ENCODE data around the gene PSME4.
A peak's percentile ranks its signal among the peaks of the same experiment; 100 is the strongest.

The PSME4 gene

GRCh38 chr2:53970724-53971602, at the start of gene PSME4:
Gene PSME4, minus strand, starts transcription at chr2:53970993. Its CDS starts 209 bp downstream, at chr2:53970784.
- DNase-seq, result peak; percentile 97 to 98

GRCh38 chr2:54015798-54016699, 45.3 kb upstream of the PSME4 start:
- no peak for DNase-seq

- no peak for DNase-seq
These were observed 43.2 kb upstream of the PSME4 start for GRCh38 chr2:54013996-54014395.

GRCh38 chr2:54012538-54013141, 41.8 kb upstream of the PSME4 start:
- DNase-seq, result no peak

GRCh38 chr2:54009549-54009948, 38.8 kb upstream of the PSME4 start:
- DNase-seq, result no peak

- no peak for DNase-seq
These were observed 37.6 kb upstream of the PSME4 start for GRCh38 chr2:54008439-54008838.

- no peak for DNase-seq
These were observed 29.7 kb upstream of the PSME4 start for GRCh38 chr2:54000524-54000923.

GRCh38 chr2:54000122-54000521, 29.3 kb upstream of the PSME4 start:
- no peak for DNase-seq

- DNase-seq, result no peak
These were observed 28.0 kb upstream of the PSME4 start for GRCh38 chr2:53998834-53999233.

- no peak for DNase-seq
These were observed 24.3 kb upstream of the PSME4 start for GRCh38 chr2:53994818-53995808.

- no peak for DNase-seq
These were observed 21.2 kb upstream of the PSME4 start for GRCh38 chr2:53991948-53992347.

GRCh38 chr2:53989210-53989862, 18.5 kb upstream of the PSME4 start:
- no peak for DNase-seq

GRCh38 chr2:53987336-53987921, 16.6 kb upstream of the PSME4 start:
- no peak for DNase-seq

- no peak for DNase-seq
These were observed 14.9 kb upstream of the PSME4 start for GRCh38 chr2:53985646-53986045.

GRCh38 chr2:53969968-53970723, 647 bp downstream of the PSME4 start:
- DNase-seq, result peak; percentile 20 to 36

- DNase-seq, result no peak
These were observed 1.4 kb downstream of the PSME4 start for GRCh38 chr2:53969285-53969967.

GRCh38 chr2:53964987-53965687, 5.7 kb downstream of the PSME4 start:
- DNase-seq, result no peak

GRCh38 chr2:53964257-53964952, 6.4 kb downstream of the PSME4 start:
- DNase-seq, result no peak
